Effector memory CD4-positive, alpha-beta T cell (primary cell): Measurements from ENCODE around the gene COL4A3.

Experiments used
- DNase-seq, 3 donors: peaks; one replicate each; pipeline ENCODE4 v3.0.0-alpha.2; 2020
- H3K27ac ChIP-seq: 2 replicates; pipeline ENCODE4 v1.7.0; 2013; ENCODE audit warnings: mild to moderate bottlenecking, low read length, moderate library complexity; ENCODE audit not compliant: insufficient read depth, poor library complexity, severe bottlenecking
- H3K27me3 ChIP-seq: replicated peaks from 2 replicates; pipeline ENCODE4 v1.7.0; 2013; ENCODE audit warnings: mild to moderate bottlenecking, low read length; ENCODE audit not compliant: insufficient read depth, control insufficient read depth, poor library complexity, severe bottlenecking
- H3K36me3 ChIP-seq: 2 replicates; pipeline ENCODE4 v1.7.0; 2013; ENCODE audit warnings: mild to moderate bottlenecking, low read length, moderate library complexity; ENCODE audit not compliant: control insufficient read depth, insufficient read depth
- H3K4me1 ChIP-seq: 2 replicates; pipeline ENCODE4 v1.7.0; 2013; ENCODE audit warnings: low read length, mild to moderate bottlenecking; ENCODE audit not compliant: control insufficient read depth, insufficient read depth, poor library complexity, severe bottlenecking
- H3K4me3 ChIP-seq: 2 replicates; pipeline ENCODE4 v1.7.0; 2013; ENCODE audit warnings: low read length, low read depth, mild to moderate bottlenecking; ENCODE audit not compliant: insufficient read depth, poor library complexity, severe bottlenecking
- H3K9me3 ChIP-seq: 2 replicates; pipeline ENCODE4 v1.7.0; 2013; ENCODE audit warnings: mild to moderate bottlenecking, low read length, moderate library complexity; ENCODE audit not compliant: control insufficient read depth

COL4A3 gene

GRCh38 chr2:227260041-227260440 is 95.6 kb downstream of the COL4A3 start:
- no peaks in the 10 kb centered on the region for H3K27me3 ChIP-seq
- no peaks in the 10 kb centered on the region for H3K9me3 ChIP-seq
- H3K4me1 ChIP-seq = no peaks in the 10 kb centered on the region
- no peak for DNase-seq
- no peak overlapping the region for H3K27ac ChIP-seq
- no peaks in the 10 kb centered on the region for H3K36me3 ChIP-seq
- no peak overlapping the region for H3K4me3 ChIP-seq

- Histone ChIP-seq H3K9me3 (no peaks in the 10 kb centered on the region), H3K4me1 (no peaks in the 10 kb centered on the region), H3K4me3 (no peak overlapping the region), H3K27me3 (no peaks in the 10 kb centered on the region), H3K36me3 (no peaks in the 10 kb centered on the region), H3K27ac (no peak overlapping the region)
- DNase-seq = no peak
These were observed 103.1 kb downstream of the COL4A3 start for GRCh38 chr2:227267410-227268115.

- H3K36me3 ChIP-seq = no peaks in the 10 kb centered on the region
- no peak overlapping the region for H3K4me3 ChIP-seq
- no peaks in the 10 kb centered on the region for H3K27me3 ChIP-seq
- DNase-seq = no peak
- H3K27ac ChIP-seq = no peak overlapping the region
- no peaks in the 10 kb centered on the region for H3K9me3 ChIP-seq
- no peaks in the 10 kb centered on the region for H3K4me1 ChIP-seq
These were observed 116.5 kb downstream of the COL4A3 start for GRCh38 chr2:227280895-227281294.

GRCh38 chr2:227285741-227286236 is 121.4 kb downstream of the COL4A3 start:
- no peak overlapping the region for H3K4me3 ChIP-seq
- no peaks in the 10 kb centered on the region for H3K36me3 ChIP-seq
- DNase-seq = no peak
- H3K9me3 ChIP-seq = no peaks in the 10 kb centered on the region
- H3K27me3 ChIP-seq = no peaks in the 10 kb centered on the region
- no peaks in the 10 kb centered on the region for H3K4me1 ChIP-seq
- H3K27ac ChIP-seq = no peak overlapping the region

GRCh38 chr2:227287771-227288170 is 123.3 kb downstream of the COL4A3 start:
- DNase-seq = no peak
- no peaks in the 10 kb centered on the region for H3K4me1 ChIP-seq
- H3K27ac ChIP-seq = no peak overlapping the region
- no peaks in the 10 kb centered on the region for H3K27me3 ChIP-seq
- H3K4me3 ChIP-seq = no peak overlapping the region
- H3K9me3 ChIP-seq = no peaks in the 10 kb centered on the region
- H3K36me3 ChIP-seq = no peaks in the 10 kb centered on the region

GRCh38 chr2:227292314-227292713 is 127.9 kb downstream of the COL4A3 start:
- H3K9me3 ChIP-seq = no peaks in the 10 kb centered on the region
- DNase-seq = no peak

GRCh38 chr2:227293531-227293930 is 129.1 kb downstream of the COL4A3 start:
- Histone ChIP-seq H3K4me1 (no peaks in the 10 kb centered on the region), H3K27ac (no peak overlapping the region), H3K4me3 (no peak overlapping the region), H3K9me3 (no peaks in the 10 kb centered on the region), H3K27me3 (no peaks in the 10 kb centered on the region), H3K36me3 (no peaks in the 10 kb centered on the region)
- no peak for DNase-seq

More at GRCh38 chr2:227292314-227292713, 127.9 kb downstream of the COL4A3 start:
- no peaks in the 10 kb centered on the region for H3K36me3 ChIP-seq
- H3K27ac ChIP-seq = no peak overlapping the region
- no peak overlapping the region for H3K4me3 ChIP-seq
- no peaks in the 10 kb centered on the region for H3K27me3 ChIP-seq
- no peaks in the 10 kb centered on the region for H3K4me1 ChIP-seq

GRCh38 chr2:227295806-227296205 is 131.4 kb downstream of the COL4A3 start:
- no peak for DNase-seq
- H3K36me3 ChIP-seq = no peaks in the 10 kb centered on the region
- H3K27me3 ChIP-seq = no peaks in the 10 kb centered on the region
- H3K4me3 ChIP-seq = no peak overlapping the region
- no peaks in the 10 kb centered on the region for H3K9me3 ChIP-seq
- H3K4me1 ChIP-seq = no peaks in the 10 kb centered on the region
- H3K27ac ChIP-seq = no peak overlapping the region

- DNase-seq = no peak
- Histone ChIP-seq H3K36me3 (no peaks in the 10 kb centered on the region), H3K4me3 (no peak overlapping the region), H3K4me1 (no peaks in the 10 kb centered on the region), H3K27ac (no peak overlapping the region), H3K27me3 (no peaks in the 10 kb centered on the region), H3K9me3 (no peaks in the 10 kb centered on the region)
These were observed 132.4 kb downstream of the COL4A3 start for GRCh38 chr2:227296671-227297405.

- no peak for DNase-seq
- H3K27ac ChIP-seq = no peak overlapping the region
- H3K36me3 ChIP-seq = no peaks in the 10 kb centered on the region
- no peaks in the 10 kb centered on the region for H3K9me3 ChIP-seq
- no peak overlapping the region for H3K4me3 ChIP-seq
- H3K27me3 ChIP-seq = no peaks in the 10 kb centered on the region
- H3K4me1 ChIP-seq = no peaks in the 10 kb centered on the region
These were observed 137.1 kb downstream of the COL4A3 start for GRCh38 chr2:227301523-227301922.
